Left forelimb (tissue), 1 donor: ENCODE data around the gene CSMD2.

Experiments used
- DNase-seq: peaks from one replicate; pipeline ENCODE4 v3.0.0-alpha.2; 2018; ENCODE audit warnings: low spot score

CSMD2 gene

DNA sequence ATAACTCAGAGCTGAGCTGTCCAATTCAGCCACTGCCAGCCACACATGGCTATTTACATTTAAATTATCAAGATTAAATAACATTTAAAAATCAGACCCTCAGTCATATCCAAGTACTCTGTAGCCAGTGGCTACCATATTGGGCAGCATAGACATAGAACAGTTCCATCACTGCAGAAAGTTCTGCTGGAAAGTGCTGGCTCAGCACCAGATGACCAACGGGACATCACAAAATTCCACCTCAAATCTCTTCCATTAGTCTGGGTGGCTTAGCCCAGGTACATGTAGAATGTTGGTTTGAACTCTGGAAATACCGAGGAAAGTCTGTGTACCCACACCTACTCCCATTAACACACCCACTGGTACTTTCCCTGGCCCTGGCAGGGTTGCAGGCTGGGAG, 563.3 kb downstream of the CSMD2 start:
- DNase-seq = no peak

DNA sequence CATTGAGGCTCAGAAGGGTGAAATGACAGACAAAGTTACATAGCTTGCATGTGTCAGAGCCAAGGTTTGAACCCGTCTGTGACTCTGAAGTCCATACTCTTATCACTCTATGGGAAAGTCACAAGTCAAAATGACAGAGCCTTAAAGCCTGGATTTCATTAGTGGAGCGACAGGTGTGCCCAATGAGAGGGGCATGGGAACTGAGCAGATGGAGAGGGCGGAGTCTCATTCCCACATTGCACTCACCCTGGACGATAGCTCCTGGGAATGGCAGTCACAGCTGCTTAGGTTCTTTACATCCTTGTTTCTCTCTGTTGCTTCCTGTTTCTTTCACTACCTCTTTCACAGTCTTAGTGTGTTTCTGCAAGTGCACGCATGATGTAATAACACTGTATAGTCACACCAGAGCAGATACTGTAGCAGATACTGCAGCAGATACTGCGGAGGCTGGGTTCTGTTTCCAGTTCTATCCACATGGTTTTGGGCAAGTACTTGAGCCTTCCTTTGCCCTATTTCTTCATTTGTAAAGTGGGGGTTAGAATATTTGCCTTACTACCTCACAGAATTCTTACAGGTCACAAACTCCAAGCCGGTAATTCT, 565.4 kb downstream of the CSMD2 start:
- no peak for DNase-seq

DNA sequence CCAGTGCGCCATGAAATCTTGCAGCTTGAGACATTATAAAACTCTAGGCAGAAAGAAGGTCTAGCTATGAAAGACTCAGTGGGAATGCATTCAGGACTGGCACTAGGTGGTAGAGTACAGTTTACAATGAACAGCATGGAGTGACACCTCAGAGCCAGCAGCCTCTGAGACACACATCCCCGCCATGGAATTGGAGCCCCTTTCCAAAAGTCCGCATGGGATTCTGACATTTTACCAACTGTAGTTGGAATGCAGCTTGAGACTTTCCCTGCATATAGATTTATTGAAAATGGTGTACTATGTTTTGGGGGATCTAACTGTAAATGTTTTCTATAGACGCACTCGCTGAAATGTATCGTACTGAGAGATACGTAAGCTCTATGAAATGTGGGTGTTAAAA, 576.3 kb downstream of the CSMD2 start:
- no peak for DNase-seq

DNA sequence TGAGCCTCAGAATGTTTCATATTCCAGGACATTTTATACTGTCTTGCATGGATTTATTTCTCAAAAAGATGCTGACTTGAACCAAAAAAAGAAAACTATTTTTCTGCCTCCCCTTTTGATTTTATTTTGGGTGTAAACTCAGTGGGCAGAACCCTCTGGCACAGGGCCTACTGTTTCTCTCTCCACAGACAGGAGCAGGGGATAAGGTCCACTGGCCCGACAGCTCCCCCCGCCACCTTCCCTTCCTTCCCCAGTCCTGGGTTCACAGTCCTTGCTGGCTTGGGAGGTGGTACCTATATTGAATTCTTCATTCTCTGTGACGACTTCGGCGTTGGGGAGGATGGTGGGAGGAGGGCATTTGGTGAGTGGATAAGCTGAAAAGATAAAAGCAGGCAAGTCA, 578.2 kb downstream of the CSMD2 start:
- no peak for DNase-seq

DNA sequence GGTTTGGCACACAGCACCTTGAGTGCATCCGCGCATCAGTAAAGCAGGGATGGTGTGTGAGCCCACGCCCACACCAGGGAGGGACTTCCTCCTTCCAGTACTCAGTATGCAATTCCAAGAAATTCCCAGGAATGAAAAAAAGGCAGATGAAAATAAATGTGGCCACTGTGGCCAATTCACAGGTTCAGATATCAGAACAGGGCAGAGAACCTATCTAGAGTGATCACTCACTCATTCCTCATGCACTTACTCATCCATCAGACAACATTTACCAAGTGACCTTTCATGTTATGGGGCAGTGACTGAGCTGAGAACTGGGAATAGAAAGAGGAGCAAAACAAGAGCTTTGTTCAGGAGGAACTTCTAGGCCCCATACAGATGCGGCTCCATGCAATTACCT, 578.9 kb downstream of the CSMD2 start:
- DNase-seq = no peak

DNA sequence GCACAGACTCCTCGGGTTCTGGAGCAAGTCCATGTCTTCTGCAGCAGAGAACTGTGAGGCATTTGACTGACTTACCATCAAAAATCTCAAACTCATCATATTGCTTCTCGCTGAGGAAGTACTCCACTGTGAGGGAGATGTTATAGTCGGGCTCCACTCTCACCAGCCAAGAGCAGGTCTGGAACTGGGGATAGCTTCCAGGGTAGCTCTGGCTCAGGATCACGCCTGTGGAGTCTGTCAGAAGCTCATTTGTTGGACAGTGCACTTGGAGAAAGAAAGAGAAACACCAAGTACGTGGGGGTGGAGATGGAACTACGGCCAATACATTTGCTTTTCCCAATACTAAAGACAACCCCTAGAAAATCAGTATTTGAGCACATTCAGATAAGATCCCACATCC, 581.5 kb downstream of the CSMD2 start:
- DNase-seq = no peak

DNA sequence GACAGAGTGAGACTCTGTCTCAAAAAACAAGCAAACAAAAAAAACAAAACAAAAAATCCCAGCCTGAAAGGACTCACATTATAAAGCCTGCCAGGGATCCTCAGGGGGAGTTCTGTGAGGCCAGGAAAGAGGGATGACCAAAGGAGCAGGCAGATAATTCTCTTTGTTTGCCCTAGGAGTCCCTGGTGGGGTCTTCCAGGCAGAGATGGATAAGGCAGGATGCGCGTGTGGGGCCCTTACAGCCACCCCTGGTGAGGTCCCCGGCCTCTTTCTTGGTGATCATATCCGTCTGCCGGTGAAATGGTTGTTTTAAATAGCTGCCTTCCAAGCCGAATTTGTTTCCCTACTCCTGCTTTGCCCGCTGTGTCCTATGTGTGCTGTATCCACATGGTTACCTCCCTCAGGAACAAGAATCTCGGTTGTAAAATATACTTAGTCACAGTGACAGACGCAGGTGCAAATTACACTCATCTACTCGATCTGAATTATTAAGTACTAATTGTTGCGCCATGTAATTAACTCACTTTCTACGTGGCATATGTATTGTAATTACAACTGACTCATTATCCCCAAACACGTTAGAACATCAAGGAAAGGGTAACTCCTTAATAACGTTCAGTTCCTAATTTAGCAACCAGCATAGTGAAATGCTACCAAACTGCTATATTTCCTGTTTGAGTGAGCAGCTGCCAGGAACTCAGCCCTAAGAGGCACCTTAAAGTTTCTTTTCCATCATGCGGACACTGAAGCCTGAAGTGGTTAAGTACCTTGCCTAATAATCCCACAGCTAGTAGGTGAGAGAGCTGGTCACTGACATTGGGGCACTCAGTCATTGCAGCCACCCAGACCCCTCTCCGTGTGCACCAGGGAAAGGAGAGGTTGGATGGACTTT, 586.2 kb downstream of the CSMD2 start:
- no peak for DNase-seq

DNA sequence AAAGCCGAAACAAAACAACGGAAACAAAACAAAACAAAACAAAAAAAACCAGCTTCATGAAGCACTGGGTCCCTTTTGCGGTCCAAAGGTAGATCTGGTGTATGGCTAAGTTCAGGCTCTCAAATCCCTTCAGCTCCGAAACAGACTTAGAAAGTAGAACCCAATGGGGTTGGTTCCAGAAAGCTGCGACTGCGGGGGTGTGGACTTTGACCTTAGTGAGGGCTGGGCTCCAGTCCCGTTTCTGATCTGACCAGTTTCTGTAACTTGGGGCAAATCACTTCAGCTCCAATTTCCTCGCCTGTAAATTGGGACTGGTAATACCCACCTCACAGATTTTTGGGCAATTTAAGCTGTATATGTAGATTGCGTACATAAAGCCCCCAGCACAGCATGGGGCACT, 587.4 kb downstream of the CSMD2 start:
- DNase-seq = no peak

DNA sequence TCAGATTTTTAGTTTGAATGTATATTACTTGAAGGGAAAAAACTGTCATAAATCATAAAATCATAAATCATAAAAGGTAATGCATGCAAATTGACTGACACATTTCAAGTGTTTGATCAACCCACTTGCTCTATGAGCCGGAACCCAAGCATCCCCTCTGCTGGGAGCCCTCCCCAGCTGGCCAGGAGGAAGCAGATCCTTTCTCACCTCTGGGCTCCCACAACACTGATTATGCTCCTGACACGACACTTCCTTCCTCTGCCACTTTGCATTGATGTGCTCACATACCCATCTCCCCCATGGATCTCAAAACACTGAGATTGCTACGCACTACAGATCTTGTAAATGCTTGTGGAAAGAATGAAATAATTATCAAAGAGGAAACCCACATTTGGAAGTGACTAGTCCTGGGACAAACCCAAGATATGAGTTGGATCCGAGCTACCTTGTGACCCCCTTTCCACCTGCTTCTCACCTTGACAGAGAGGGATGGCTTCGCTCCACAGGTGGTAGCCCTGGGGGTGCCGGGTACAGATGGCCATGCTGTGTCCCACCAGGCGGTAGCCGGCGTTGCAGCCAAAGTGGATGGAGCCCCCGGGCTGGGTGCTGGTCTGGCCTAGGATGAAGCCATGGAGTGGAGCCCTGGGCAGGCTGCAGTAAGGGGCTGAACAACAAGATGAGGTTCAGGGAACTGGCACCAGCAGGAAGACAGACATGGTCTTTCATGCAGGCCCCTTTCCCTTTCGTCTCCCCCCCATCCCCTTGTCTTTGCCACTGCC, 588.0 kb downstream of the CSMD2 start:
- DNase-seq = no peak

DNA sequence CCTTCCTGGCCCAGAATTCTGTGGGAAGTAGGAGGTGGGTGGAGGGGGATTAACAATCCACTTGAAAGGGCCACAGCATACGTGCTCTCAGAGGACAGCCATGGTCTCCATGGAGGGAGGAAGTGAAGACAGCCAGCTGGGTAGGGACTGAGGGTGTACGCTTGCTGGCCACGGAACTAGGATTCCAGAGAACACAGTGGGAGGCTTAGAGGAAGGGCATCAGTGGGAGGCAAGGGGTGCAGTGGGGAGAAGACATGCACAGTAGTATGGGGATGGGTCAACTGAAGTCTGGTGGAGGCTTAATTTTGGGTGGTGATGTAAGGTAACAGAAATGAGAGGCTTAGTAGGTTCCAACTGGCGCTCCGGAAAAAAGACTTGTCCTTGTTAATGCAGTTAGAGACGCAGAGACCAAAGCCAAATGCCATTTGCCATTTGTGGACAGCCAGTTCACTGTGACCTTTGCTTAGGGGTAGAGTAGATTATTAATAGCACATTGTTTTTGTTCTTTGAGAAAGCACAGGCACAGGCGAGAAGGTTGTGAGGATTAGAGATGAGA, 589.6 kb downstream of the CSMD2 start:
- DNase-seq = no peak

DNA sequence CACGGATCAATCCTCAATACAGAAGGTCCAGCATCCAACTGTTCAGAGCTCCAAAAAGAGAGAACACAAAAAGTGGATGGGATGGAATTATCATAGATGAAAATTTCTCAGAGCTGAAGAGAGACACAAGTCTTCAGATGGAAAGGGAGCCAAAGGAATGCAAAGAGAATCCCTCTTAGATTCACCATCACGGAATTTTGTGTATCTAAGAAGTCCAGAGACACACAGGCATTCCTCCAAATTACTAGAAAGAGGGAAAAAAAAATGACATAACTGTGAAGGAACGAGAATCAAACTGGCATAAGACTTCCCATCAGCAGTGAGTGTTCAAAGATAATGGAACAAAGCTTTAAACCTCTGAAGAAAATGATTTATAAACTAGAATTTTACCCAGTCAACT, 591.4 kb downstream of the CSMD2 start:
- no peak for DNase-seq

DNA sequence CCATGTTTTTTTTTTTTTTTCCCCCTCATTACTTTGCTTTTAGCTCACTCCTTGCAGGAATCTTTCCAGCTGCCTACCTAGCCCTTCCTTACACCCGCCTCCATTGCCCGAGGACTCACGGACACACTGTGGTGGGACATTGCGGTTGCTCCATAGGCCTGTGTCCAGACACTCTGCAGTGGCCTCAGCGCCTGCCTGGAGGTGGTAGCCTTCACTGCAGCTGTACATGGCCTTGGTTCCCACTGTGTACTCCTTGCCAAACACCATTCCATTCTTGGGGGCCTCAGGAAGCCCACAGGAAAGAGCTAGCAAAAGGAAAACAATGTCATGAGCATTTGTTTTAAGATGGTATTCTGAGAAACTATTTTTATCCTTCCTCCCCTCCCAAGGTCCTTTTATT, 592.6 kb downstream of the CSMD2 start:
- DNase-seq = no peak

DNA sequence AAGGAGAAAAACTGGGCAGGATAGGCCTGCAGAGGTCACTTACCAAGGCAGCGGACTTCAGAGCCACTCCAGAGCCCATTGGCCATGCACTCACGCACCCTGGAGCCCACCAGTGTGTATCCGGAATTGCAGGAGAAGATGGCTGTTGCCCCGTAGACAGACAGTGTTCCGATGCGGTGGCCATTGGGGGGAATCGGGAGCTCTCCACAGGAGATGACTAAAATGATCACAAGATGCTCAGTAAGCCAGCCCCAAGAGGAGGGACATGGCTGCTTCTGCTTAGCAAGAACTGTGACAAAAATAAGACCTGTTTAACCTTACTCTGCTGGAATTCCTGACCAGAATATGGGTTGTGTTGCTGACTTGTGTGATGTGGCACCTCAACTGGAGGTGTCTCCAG, 595.7 kb downstream of the CSMD2 start:
- no peak for DNase-seq

DNA sequence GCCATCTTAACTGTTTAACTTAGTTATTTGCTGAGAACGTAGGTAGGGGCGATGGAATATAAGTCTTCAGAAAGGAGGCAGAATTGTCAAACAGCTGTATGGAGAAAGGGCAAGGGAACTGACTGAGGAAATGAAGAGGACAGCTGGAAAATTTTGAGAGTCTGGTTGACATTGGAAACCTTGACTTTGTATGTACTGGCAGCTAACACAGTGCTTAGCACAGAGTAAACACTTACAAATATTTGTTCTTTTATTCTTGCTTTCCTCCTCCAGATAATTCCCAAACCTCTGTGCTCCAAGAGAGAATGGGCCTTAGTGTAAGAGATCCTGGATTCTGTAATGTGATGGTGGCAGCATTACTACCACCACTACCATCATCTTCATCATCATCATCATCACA, 601.3 kb downstream of the CSMD2 start:
- DNase-seq = no peak

DNA sequence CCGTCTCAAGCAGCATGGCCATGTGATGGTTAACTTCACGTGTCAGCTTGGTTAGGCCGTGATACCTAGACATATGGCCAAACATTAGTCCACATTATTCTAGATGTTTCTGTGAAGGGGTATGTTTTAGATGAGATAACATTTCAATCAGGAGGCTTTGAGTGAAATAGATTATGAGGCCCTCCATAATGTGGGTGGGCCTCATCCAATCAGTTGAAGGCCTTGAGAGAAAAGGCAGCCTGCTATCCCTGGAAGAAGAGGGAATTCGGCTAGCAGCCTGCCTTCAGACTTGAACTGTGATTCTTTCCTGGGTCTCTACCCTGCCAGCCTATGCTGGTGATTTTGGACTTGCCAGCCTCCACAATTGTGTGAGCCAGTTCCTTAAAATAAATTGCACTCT, 602.5 kb downstream of the CSMD2 start:
- no peak for DNase-seq

DNA sequence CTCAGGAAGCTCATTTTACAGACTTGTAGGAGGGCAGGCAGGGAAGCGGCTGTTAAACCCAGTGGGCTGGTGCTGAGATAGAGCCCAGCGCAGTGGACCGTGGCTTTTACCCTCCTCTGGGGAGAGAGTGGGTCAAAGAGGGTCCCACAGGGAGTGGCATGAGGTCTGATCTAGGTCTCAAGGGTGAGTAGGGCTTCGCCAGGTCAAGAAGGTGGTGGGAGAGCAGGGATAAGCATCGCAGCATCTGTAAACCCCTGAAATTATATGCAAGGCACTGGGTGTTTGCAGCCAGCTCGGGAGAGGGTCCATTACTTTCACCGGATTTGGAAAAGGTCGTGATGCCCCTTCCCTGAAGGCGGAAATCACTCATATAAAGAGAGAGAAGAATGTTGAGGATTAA, 603.5 kb downstream of the CSMD2 start:
- no peak for DNase-seq

DNA sequence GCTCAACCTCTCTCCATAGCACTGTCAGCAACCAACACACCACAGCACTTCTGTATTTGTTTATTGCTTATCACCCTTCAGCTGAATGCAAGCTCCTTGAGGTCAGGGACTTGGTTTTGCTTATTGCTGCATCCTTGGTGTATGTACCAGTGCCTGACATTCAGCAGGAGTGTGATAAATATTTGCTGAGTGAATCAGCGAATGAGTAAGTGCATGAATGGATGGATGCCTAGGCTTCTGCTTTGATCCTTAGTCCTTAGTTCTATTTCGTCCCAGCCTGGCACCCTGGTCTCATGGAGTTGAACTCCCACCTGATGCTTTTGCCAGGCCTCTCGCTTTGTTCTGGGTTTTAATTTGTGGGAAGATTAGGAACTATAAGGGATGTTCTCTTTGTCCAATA, 604.4 kb downstream of the CSMD2 start:
- DNase-seq = no peak

DNA sequence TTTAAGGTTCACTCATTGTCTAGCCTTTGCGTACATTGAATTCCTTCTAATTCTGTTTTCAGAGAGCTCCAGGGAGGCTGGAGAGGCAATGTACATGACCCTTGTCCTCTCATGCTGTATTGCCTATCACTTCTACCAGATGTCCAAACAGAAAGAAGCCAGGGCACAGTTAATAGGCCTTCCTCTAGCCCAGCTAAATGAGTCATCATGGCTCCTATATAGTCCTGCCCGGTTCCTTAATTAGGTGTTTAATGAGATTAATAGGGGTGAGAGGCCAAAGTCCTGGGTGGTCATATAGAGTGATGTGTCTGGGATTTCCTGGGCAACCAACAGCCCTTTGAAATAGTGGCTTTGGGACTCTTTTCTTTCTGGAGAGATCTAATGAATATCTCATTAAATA, 616.3 kb downstream of the CSMD2 start:
- no peak for DNase-seq

DNA sequence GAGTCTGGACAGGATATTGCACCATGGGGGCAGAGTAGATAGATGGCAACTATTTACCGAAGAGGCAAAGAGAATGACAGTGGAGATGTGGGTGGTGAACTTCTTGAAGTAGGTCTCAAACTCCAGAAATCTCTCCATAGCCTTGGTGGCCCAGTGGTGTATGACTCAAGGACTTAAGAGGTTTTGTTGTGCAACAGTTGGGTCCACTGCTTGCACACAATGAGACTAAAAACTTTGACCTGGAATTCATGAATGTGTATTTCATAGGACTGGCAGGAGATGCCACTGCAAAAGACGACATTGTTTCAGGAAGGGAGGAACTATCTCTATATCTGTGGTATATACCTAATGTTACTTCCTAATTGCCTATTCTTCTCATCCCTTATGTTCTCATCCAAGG, 616.7 kb downstream of the CSMD2 start:
- no peak for DNase-seq

DNA sequence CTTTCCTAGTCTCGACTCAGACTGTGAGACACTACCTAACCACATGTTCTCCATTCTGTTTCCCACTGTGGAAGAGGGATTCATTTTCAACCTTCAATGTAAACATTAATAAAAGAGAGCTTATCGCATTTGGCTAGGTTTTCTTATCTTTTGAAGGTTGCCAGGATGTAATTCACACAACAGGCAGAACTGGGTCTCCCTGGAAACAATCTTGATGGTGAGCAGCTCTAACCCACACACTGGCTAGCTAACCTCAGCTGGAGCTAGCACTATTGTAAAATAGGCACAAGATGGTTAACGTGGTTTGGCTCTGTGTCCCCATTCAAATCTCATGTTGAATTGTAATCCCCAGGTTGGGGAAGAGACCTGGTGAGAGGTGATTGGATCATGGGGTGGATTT, 617.5 kb downstream of the CSMD2 start:
- DNase-seq = no peak

DNA sequence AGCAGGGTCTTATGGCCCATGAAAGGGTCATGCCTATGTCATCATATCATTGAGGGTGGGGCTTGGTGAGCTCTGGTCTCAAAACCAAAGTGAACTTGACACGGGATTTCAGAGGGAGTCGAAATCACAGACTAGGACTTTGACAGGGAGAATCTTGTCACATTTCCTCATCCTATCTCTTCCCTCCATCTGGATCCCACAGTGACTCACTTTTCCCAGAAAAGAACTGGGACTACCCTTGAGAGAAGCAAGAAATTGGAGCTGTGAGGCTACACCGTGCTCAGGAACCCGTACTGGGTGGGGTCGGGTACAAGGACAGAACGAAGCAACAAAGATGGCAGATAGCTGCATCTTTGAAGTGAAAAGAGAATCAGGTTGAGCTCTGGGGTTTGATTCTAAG, 623.1 kb downstream of the CSMD2 start:
- DNase-seq = no peak

DNA sequence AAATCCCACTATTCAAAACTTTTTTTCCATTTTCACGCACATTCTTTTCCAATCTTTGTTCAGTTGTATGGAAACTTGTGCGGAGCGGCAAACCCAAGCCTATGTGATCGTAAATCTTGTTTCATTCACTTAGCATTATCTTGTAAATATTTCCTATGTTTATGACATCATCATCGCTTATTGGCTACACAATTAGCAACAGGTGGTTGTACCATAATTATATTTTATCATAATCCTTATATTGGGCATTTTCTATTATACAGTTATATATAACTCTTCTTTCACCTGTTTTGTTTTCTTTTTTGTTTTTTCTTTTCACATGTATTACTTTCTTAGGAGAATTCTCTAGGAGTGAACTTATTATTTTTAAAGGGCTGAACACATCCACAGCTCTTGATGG, 627.1 kb downstream of the CSMD2 start:
- no peak for DNase-seq

DNA sequence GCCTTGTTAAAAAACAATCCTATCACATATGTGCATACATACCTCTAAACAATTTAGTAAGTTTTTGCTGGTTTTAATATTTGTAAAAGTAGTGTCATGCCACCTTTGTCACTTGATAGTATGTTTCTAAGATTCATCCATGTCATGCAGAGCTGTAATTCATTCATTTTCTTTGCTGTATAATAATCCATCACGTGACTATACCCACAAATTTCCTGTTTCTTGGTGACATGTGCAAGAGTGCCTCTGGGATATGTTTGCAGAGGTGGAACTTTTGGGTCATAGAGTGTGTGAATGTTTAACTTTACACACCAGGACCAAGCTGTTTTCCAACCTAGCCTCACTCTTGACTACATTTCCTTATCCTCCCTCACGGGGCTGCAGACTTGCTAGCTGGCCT, 629.7 kb downstream of the CSMD2 start:
- DNase-seq = no peak
